GM12878 (cell line): ENCODE measurements around the gene ANAPC5. TPM values are rescaled to one million over a fixed set of nuclear protein-coding genes. Genes with fewer than 3 reads are reported as not detected.

ENCODE experiments used
- ATF3 ChIP-seq: IDR thresholded peaks from 2 replicates; pipeline ENCODE4 v1.6.1; 2011; ENCODE audit warnings: low read depth, mild to moderate bottlenecking, low read length, moderate library complexity, borderline replicate concordance; ENCODE audit errors: extremely low read depth
- CHD2 ChIP-seq: IDR thresholded peaks from 2 replicates; pipeline ENCODE4 v1.6.1; 2011; ENCODE audit warnings: low read depth, low read length, improper control_type of control experiment, borderline replicate concordance
- CREM ChIP-seq: IDR thresholded peaks from 2 replicates; pipeline ENCODE4 v1.6.1; 2014; ENCODE audit warnings: antibody characterized with exemption, low read depth
- EGR1 ChIP-seq, 2 experiments: IDR thresholded peaks; 1 replicate in 1 of 2; 2 replicates in 1 of 2; pipeline ENCODE4 v1.6.1; 2011 to 2012; ENCODE audit warnings: low read depth in 2 of 2, low read length in 2 of 2, borderline replicate concordance in 1 of 2, mild to moderate bottlenecking in 1 of 2, moderate library complexity in 1 of 2
- MAX ChIP-seq: IDR thresholded peaks from 2 replicates; pipeline ENCODE4 v1.6.1; 2012; ENCODE audit warnings: low read depth, low read length, improper control_type of control experiment
- MEF2A ChIP-seq: IDR thresholded peaks from 2 replicates; pipeline ENCODE4 v1.6.1; 2011; ENCODE audit warnings: low read depth, mild to moderate bottlenecking, low read length, moderate library complexity; ENCODE audit not compliant: insufficient read depth
- MXI1 ChIP-seq: fragments of 150-350 bp; IDR thresholded peaks from 2 replicates; pipeline ENCODE4 v1.6.1; 2011; ENCODE audit warnings: low read depth, mild to moderate bottlenecking, inconsistent platforms, low read length, improper control_type of control experiment
- NBN ChIP-seq: fragments of 450-650 bp; IDR thresholded peaks from 2 replicates; pipeline ENCODE4 v1.6.1; 2016
- NFYA ChIP-seq: IDR thresholded peaks from 2 replicates; pipeline ENCODE4 v1.6.1; 2011; ENCODE audit warnings: low read depth, mild to moderate bottlenecking, low read length, improper control_type of control experiment, borderline replicate concordance
- PAX5 ChIP-seq: IDR thresholded peaks from 2 replicates; pipeline ENCODE4 v1.6.1; 2011; ENCODE audit warnings: low read depth, low read length, borderline replicate concordance
- PML ChIP-seq: IDR thresholded peaks from 2 replicates; pipeline ENCODE4 v1.6.1; 2012; ENCODE audit warnings: low read length, inconsistent platforms
- POLR2AphosphoS5 ChIP-seq: IDR thresholded peaks from 2 replicates; pipeline ENCODE4 v1.6.1; 2011; ENCODE audit warnings: mild to moderate bottlenecking, low read length, inconsistent platforms
- SIN3A ChIP-seq: IDR thresholded peaks from 2 replicates; pipeline ENCODE4 v1.6.1; 2012; ENCODE audit warnings: low read depth, low read length, improper control_type of control experiment
- TAF1 ChIP-seq: IDR thresholded peaks from 2 replicates; pipeline ENCODE4 v1.6.1; 2011; ENCODE audit warnings: mild to moderate bottlenecking, low read depth, low read length, borderline replicate concordance
- TCF12 ChIP-seq: IDR thresholded peaks from 2 replicates; pipeline ENCODE4 v1.6.1; 2011; ENCODE audit warnings: low read depth, mild to moderate bottlenecking, low read length
- TCF7 ChIP-seq: IDR thresholded peaks from 2 replicates; pipeline ENCODE4 v1.6.1; 2014; ENCODE audit warnings: antibody characterized with exemption, borderline replicate concordance
- USF1 ChIP-seq: IDR thresholded peaks from 2 replicates; pipeline ENCODE4 v1.6.1; 2011; ENCODE audit warnings: borderline replicate concordance, low read depth, mild to moderate bottlenecking, moderate library complexity, mixed read lengths, low read length; ENCODE audit not compliant: insufficient read depth; ENCODE audit errors: extremely low read length
- ZBTB11 ChIP-seq: fragments of 450-650 bp; formaldehyde crosslinking; IDR thresholded peaks from 2 replicates; pipeline ENCODE4 v1.5.0; 2022; ENCODE audit warnings: mild to moderate bottlenecking, missing genetic modification characterization
- ZNF384 ChIP-seq: IDR thresholded peaks from 2 replicates; pipeline ENCODE4 v1.6.1; 2012; ENCODE audit warnings: low read depth, mild to moderate bottlenecking, low read length, improper control_type of control experiment, borderline replicate concordance
- ZNF592 ChIP-seq: fragments of 450-650 bp; IDR thresholded peaks from 2 replicates; pipeline ENCODE4 v1.6.1; 2017; ENCODE audit warnings: mild to moderate bottlenecking, moderate library complexity
- polyA plus RNA-seq, 11 experiments: library from polyadenylated mRNA; depleted of rRNA in 4 of 11; unstranded in 6 of 11; stranded (reverse) in 5 of 11; fragments of >200 nt; fragmentation: Nextera tagmentation in 4 of 11; fragmentation: Illumina TruSeq in 1 of 11; extraction: Ambion mirVana in 4 of 11; extraction: Trizol in 1 of 11; gene quantifications; 1 replicate in 1 of 11; 2 replicates in 10 of 11; pipeline versions ENCODE4 v1.2.1 to v1.2.3, GENCODE V29; 2011 to 2016; ENCODE audit warnings: inconsistent platforms in 2 of 11, missing spikeins in 2 of 11, low read depth in 1 of 11
- total RNA-seq, 4 experiments: library from RNA; depleted of rRNA in 3 of 4; stranded (reverse); fragments of >200 nt in 3 of 4; fragmentation: Illumina TruSeq in 1 of 4; extraction: Trizol in 1 of 4; gene quantifications; 2 replicates each; pipeline versions ENCODE4 v1.2.1 to v1.2.3, GENCODE V29; 2013 to 2021

ANAPC5 gene
- total and polyA plus RNA-seq, 10 of the 15 experiments (the other 5 are each of a cell fraction or from before 2014, with no cell fraction given) = 102 to 227 (median 166) TPM

- peak; percentile 94 for TF ChIP-seq USF1
- TF ChIP-seq CREM = peak; percentile 96
- peak; percentile 80; the same call in 1 of the 2 replicates for TF ChIP-seq ATF3
- TF ChIP-seq TCF7 = 0 out of 2 replicates have a peak, but pooled peaks have one; percentile 37
- peak in 1 of 2 experiments; percentile 55; a peak in 2 of 3 replicates for TF ChIP-seq EGR1 (IDR thresholded peaks at IDR 0.05; ENCODE audit: borderline replicate concordance in 1 of 2, low read depth in 2 of 2, low read length in 2 of 2)
- peak; percentile 13; the same call in 1 of the 2 replicates for TF ChIP-seq PAX5
- TF ChIP-seq NBN = peak; percentile 78
- no peak for TF ChIP-seq MEF2A
- peak; percentile 93 for TF ChIP-seq MXI1
- TF ChIP-seq ZNF384 = no peak
- no peak for TF ChIP-seq ZNF592
- TF ChIP-seq TAF1 = peak; percentile 92
- TF ChIP-seq PML = peak; percentile 79; the same call in 1 of the 2 replicates
- peak; percentile 96 for TF ChIP-seq CHD2
- peak; percentile 20; the same call in 1 of the 2 replicates for TF ChIP-seq NFYA
- peak; percentile 88 for TF ChIP-seq MAX
- peak; percentile 22; the same call in 1 of the 2 replicates for TF ChIP-seq TCF12
- TF ChIP-seq POLR2AphosphoS5 = peak; percentile 96
- TF ChIP-seq ZBTB11 (CRISPR knock-in tag) = peak; percentile 93
- TF ChIP-seq SIN3A = peak; percentile 68
Measured at GRCh38 chr12:121351820-121352681, at the start of gene ANAPC5 (continued).
